ENCODE data around the gene ANKRD33B. TPM values are rescaled to one million over a fixed set of nuclear protein-coding genes. Genes with fewer than 3 reads are reported as not detected.
A peak's percentile ranks its signal among the peaks of the same experiment; 100 is the strongest.

The ANKRD33B gene
- total RNA-seq, 4 donors from 2014 or later = 0.70 to 6.6 (median 3.6) TPM

- peak overlapping the region in 1 of 4 donors; percentile 52 for H3K27ac ChIP-seq
- no peaks in the 10 kb centered on the region for H3K36me3 ChIP-seq
- H3K27me3 ChIP-seq = no peaks in the 10 kb centered on the region
- TF ChIP-seq CTCF (IDR thresholded peaks at IDR 0.05) (no peak), POLR2A (IDR thresholded peaks at IDR 0.05) (no peak)
- peaks cover 0 to 20% (median 6%) of the 10 kb centered on the region in 4 donors for H3K4me1 ChIP-seq
- DNase-seq = peak in 1 of 3 donors; percentile 32
- no peak overlapping the region for H3K4me3 ChIP-seq
- no peaks in the 10 kb centered on the region for H3K9me3 ChIP-seq
Measured at GRCh38 chr5:10699987-10700386, 136.1 kb downstream of the ANKRD33B start.

- Histone ChIP-seq H3K27ac (peak overlapping the region in 1 of 4 donors; percentile 52), H3K4me1 (peaks cover 0 to 20% (median 6%) of the 10 kb centered on the region in 4 donors), H3K4me3 (no peak overlapping the region), H3K9me3 (no peaks in the 10 kb centered on the region), H3K27me3 (no peaks in the 10 kb centered on the region), H3K36me3 (no peaks in the 10 kb centered on the region)
- no peak for TF ChIP-seq POLR2A (IDR thresholded peaks at IDR 0.05)
- no peak for TF ChIP-seq CTCF (IDR thresholded peaks at IDR 0.05)
- DNase-seq = no peak
Measured at GRCh38 chr5:10700516-10700915, 136.6 kb downstream of the ANKRD33B start.

- peak in 5 of 6 experiments; percentile 27 to 74 (median 34) for TF ChIP-seq CTCF (IDR thresholded peaks at IDR 0.05)
- no peak for TF ChIP-seq POLR2A (IDR thresholded peaks at IDR 0.05)
- H3K27ac ChIP-seq = peak overlapping the region in 1 of 4 donors; percentile 18
- no peak for DNase-seq
Measured at GRCh38 chr5:10701567-10702039, 137.7 kb downstream of the ANKRD33B start.

GRCh38 chr5:10702040-10702629 is 138.3 kb downstream of the ANKRD33B start:
- Histone ChIP-seq H3K27me3 (no peaks in the 10 kb centered on the region), H3K4me1 (peaks cover 0 to 20% (median 6%) of the 10 kb centered on the region in 4 donors), H3K9me3 (no peaks in the 10 kb centered on the region), H3K36me3 (no peaks in the 10 kb centered on the region), H3K27ac (peak overlapping the region in 1 of 4 donors; percentile 18), H3K4me3 (no peak overlapping the region)
- no peak for TF ChIP-seq POLR2A (IDR thresholded peaks at IDR 0.05)
- TF ChIP-seq CTCF (IDR thresholded peaks at IDR 0.05) = no peak
- DNase-seq = no peak

More at GRCh38 chr5:10701567-10702039, 137.7 kb downstream of the ANKRD33B start:
- Histone ChIP-seq H3K9me3 (no peaks in the 10 kb centered on the region), H3K4me1 (peaks cover 0 to 20% (median 6%) of the 10 kb centered on the region in 4 donors), H3K4me3 (no peak overlapping the region), H3K27me3 (no peaks in the 10 kb centered on the region), H3K36me3 (no peaks in the 10 kb centered on the region)

GRCh38 chr5:10702911-10703491 is 139.1 kb downstream of the ANKRD33B start:
- H3K27ac ChIP-seq = no peak overlapping the region
- no peaks in the 10 kb centered on the region for H3K9me3 ChIP-seq
- TF ChIP-seq POLR2A (IDR thresholded peaks at IDR 0.05) (no peak), CTCF (IDR thresholded peaks at IDR 0.05) (no peak)
- H3K36me3 ChIP-seq = no peaks in the 10 kb centered on the region
- no peaks in the 10 kb centered on the region for H3K27me3 ChIP-seq
- no peak for DNase-seq
- no peak overlapping the region for H3K4me3 ChIP-seq
- H3K4me1 ChIP-seq = peaks cover 0 to 20% (median 6%) of the 10 kb centered on the region in 4 donors
